Measurements from ENCODE around the gene OPN3. TPM values are rescaled to one million over a fixed set of nuclear protein-coding genes. Genes with fewer than 3 reads are reported as not detected.

The OPN3 gene
- total and polyA plus RNA-seq, 2 donors (not counting 3 experiments of a cell fraction or from before 2014, with no cell fraction given), result 16.1 to 23.9 TPM

DNA sequence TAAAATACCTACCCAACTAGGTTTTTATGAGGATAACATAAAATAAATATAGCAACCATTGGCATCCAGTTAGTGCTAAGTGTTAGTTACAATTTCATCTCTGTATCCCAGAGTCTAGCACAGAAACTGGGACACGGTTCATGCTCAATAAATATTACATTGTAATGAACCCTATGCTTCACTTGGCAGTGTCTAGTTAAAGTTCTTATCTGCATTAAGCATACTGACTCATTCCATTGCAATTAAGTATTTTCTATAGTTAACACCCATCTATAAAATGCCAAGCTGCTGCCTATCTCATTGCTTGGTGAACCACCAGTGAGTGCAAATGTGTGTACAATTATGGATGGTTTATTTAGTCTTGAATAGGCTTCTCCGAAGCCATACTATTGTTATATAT lies 15.2 kb downstream of the OPN3 start:
- intact Hi-C loops (cut with micrococcal nuclease) (no loop called here), dilution Hi-C loops (cut with MboI; ENCODE audit: extremely low pct_ligation_motif_present, low sequenced_read_pairs) (no loop called here)
- Histone ChIP-seq H3K4me3 (replicated peaks in 1 of 3; ENCODE audit: insufficient read depth in 1 of 3, low read depth in 1 of 3, low read length in 3 of 3) (no peak overlapping the region), H2AFZ (ENCODE audit: low read depth, low read length) (no peak overlapping the region), H3K4me1 (ENCODE audit: control insufficient read depth, extremely low read depth, insufficient read depth, low read length) (no peaks in the 10 kb centered on the region), H3K4me2 (ENCODE audit: insufficient read depth, low read length) (no peak overlapping the region), H3K9me3 (replicated peaks; ENCODE audit: control insufficient read depth, insufficient read depth, low read length) (no peaks in the 10 kb centered on the region), H3K9me1 (replicated peaks; ENCODE audit: control insufficient read depth, extremely low read depth, insufficient read depth, low read length) (no peaks in the 10 kb centered on the region), H3K27me3 (ENCODE audit: control insufficient read depth in 2 of 2, insufficient read depth in 2 of 2, low read length in 2 of 2) (no peaks in the 10 kb centered on the region), H3K9ac (replicated peaks; ENCODE audit: extremely low read depth, insufficient read depth, low read length) (no peak overlapping the region), H4K20me1 (replicated peaks; ENCODE audit: control insufficient read depth, extremely low read depth, insufficient read depth, low read length) (no peaks in the 10 kb centered on the region), H3K36me3 (ENCODE audit: control insufficient read depth in 2 of 2, extremely low read depth in 1 of 2, insufficient read depth in 2 of 2, low read length in 2 of 2) (no peaks in the 10 kb centered on the region), H3K79me2 (ENCODE audit: control insufficient read depth, insufficient read depth, low read length) (no peaks in the 10 kb centered on the region), H3K27ac (ENCODE audit: insufficient read depth, low read depth, low read length) (no peak overlapping the region)
- no TSS peak for BruUV-seq (replicated peaks)
- DNase-seq (ENCODE audit: low read depth, low spot score) (no peak), FAIRE-seq (no peak)
- TF ChIP-seq POLR2AphosphoS5 (IDR thresholded peaks at IDR 0.05; ENCODE audit: insufficient read depth, low read depth, low read length) (no peak), GATA2 (IDR thresholded peaks at IDR 0.05; ENCODE audit: insufficient read depth, insufficient read length, low read depth, low read length) (no peak), FOS (IDR thresholded peaks at IDR 0.05; ENCODE audit: borderline replicate concordance, insufficient read depth, low read length) (no peak), EZH2 (IDR thresholded peaks at IDR 0.05; ENCODE audit: borderline replicate concordance, low read depth, low read length, severe bottlenecking) (no peak), MYC (IDR thresholded peaks at IDR 0.05; ENCODE audit: low read depth, low read length) (no peak), POLR2A (IDR thresholded peaks at IDR 0.05; ENCODE audit: low read depth, low read length) (no peak), JUN (IDR thresholded peaks at IDR 0.05; ENCODE audit: borderline replicate concordance, insufficient read depth, insufficient read length, low read depth) (no peak)
- TF ChIP-seq, protein P1, sequence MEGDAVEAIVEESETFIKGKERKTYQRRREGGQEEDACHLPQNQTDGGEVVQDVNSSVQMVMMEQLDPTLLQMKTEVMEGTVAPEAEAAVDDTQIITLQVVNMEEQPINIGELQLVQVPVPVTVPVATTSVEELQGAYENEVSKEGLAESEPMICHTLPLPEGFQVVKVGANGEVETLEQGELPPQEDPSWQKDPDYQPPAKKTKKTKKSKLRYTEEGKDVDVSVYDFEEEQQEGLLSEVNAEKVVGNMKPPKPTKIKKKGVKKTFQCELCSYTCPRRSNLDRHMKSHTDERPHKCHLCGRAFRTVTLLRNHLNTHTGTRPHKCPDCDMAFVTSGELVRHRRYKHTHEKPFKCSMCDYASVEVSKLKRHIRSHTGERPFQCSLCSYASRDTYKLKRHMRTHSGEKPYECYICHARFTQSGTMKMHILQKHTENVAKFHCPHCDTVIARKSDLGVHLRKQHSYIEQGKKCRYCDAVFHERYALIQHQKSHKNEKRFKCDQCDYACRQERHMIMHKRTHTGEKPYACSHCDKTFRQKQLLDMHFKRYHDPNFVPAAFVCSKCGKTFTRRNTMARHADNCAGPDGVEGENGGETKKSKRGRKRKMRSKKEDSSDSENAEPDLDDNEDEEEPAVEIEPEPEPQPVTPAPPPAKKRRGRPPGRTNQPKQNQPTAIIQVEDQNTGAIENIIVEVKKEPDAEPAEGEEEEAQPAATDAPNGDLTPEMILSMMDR (IDR thresholded peaks at IDR 0.05; ENCODE audit: extremely low read depth in 1 of 2, insufficient read depth in 1 of 2, low read depth in 1 of 2, low read length in 2 of 2), result no peak
- TF ChIP-seq, protein P2, sequence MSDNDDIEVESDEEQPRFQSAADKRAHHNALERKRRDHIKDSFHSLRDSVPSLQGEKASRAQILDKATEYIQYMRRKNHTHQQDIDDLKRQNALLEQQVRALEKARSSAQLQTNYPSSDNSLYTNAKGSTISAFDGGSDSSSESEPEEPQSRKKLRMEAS (IDR thresholded peaks at IDR 0.05; ENCODE audit: insufficient read depth, insufficient read length), result no peak
- POLR2A ChIA-PET, result no interaction called here
- CTCF ChIA-PET, result interaction anchor here (1.1 to 4.1 kb wide), 2 partner anchors 12 to 13 kb away, joined by 3 to 106 read pairs; no protein-coding TSS in a partner anchor
